Activated CD8-positive, alpha-beta T cell treated with anti-CD3 and anti-CD28 coated beads for 36 hours (primary cell): ENCODE measurements around the gene FRYL. TPM values are rescaled to one million over a fixed set of nuclear protein-coding genes. Genes with fewer than 3 reads are reported as not detected.

Source experiments
- ATAC-seq: fragments of 200-7000 bp; cut with Tn5 transposase; one replicate; pipeline ENCODE4 v1.10.0; 2021; ENCODE audit warnings: mild to moderate bottlenecking, moderate library complexity
- CTCF ChIA-PET: fragments of 350-600 bp; sonication (Branson Sonifier 250); formaldehyde crosslinking; loops from one replicate; lab custom pipeline; 2021; ENCODE audit warnings: antibody characterized with exemption; lab: Charles Lee
- POLR2A ChIA-PET: fragments of 350-600 bp; sonication (Branson Sonifier 250); formaldehyde crosslinking; loops from one replicate; lab custom pipeline; 2021; ENCODE audit warnings: antibody characterized with exemption; lab: Charles Lee
- DNase-seq: peaks from one replicate; pipeline ENCODE4 v3.0.0-alpha.2; 2020
- H3K27ac Mint-ChIP-seq: one replicate; pipeline ENCODE4 v1.8.0; 2021; ENCODE audit warnings: mild to moderate bottlenecking, mixed read lengths
- H3K27me3 Mint-ChIP-seq: one replicate; pipeline ENCODE4 v1.8.0; 2021; ENCODE audit warnings: mixed read lengths
- H3K36me3 Mint-ChIP-seq: one replicate; pipeline ENCODE4 v1.8.0; 2021; ENCODE audit warnings: low read depth, mixed read lengths
- H3K4me1 Mint-ChIP-seq: one replicate; pipeline ENCODE4 v1.8.0; 2021; ENCODE audit warnings: low read depth, mixed read lengths
- H3K4me3 Mint-ChIP-seq: one replicate; pipeline ENCODE4 v1.8.0; 2021; ENCODE audit warnings: mild to moderate bottlenecking, moderate library complexity, mixed read lengths
- H3K9me3 Mint-ChIP-seq: one replicate; pipeline ENCODE4 v1.8.0; 2021; ENCODE audit warnings: mixed read lengths
- CTCF ChIP-seq: fragments of 200-600 bp; IDR thresholded peaks from one replicate; pipeline ENCODE4 v1.8.0; 2022; ENCODE audit warnings: antibody characterized with exemption, mild to moderate bottlenecking
- intact Hi-C: fragments of 100-400 bp; cut with micrococcal nuclease; formaldehyde crosslinking; loops from one replicate; pipeline ENCODE4 v1.10.0; 2022
- total RNA-seq, 2 experiments: library from RNA; stranded (reverse); gene quantifications; one replicate each; pipeline ENCODE4 v1.2.3, GENCODE V29; 2021

FRYL gene
- total RNA-seq, 2 experiments from 2014 or later = 66.6 to 73.2 TPM

GRCh38 chr4:48692044-48692443 is 88.0 kb downstream of the FRYL start:
- no peak overlapping the region for H3K4me3 Mint-ChIP-seq
- no peak for TF ChIP-seq CTCF
- ATAC-seq = no peak
- CTCF ChIA-PET = no interaction called here
- POLR2A ChIA-PET = no interaction called here
- intact Hi-C loops = no loop called here
- H3K36me3 Mint-ChIP-seq = peaks cover 7% of the 10 kb centered on the region
- H3K27me3 Mint-ChIP-seq = no peaks in the 10 kb centered on the region
- H3K9me3 Mint-ChIP-seq = no peaks in the 10 kb centered on the region
- no peak overlapping the region for H3K27ac Mint-ChIP-seq
- peaks cover 32% of the 10 kb centered on the region for H3K4me1 Mint-ChIP-seq
- DNase-seq = no peak

- TF ChIP-seq CTCF = no peak
- Mint-ChIP-seq H3K9me3 (no peaks in the 10 kb centered on the region), H3K27ac (no peak overlapping the region), H3K4me1 (peaks cover 29% of the 10 kb centered on the region), H3K36me3 (peaks cover under 1% of the 10 kb centered on the region), H3K27me3 (no peaks in the 10 kb centered on the region), H3K4me3 (no peak overlapping the region)
- CTCF ChIA-PET = no interaction called here
- intact Hi-C loops = no loop called here
- no peak for ATAC-seq
- POLR2A ChIA-PET = interaction anchor here (0.7 kb wide), 1 partner anchor 38 kb away, joined by 4 read pairs; no protein-coding TSS in a partner anchor
- DNase-seq = no peak
Measured at GRCh38 chr4:48688953-48689352, 91.1 kb downstream of the FRYL start.

GRCh38 chr4:48687313-48688051 is 92.6 kb downstream of the FRYL start:
- TF ChIP-seq CTCF = no peak
- peaks cover 1% of the 10 kb centered on the region for H3K9me3 Mint-ChIP-seq
- intact Hi-C loops = no loop called here
- H3K4me3 Mint-ChIP-seq = no peak overlapping the region
- H3K27me3 Mint-ChIP-seq = no peaks in the 10 kb centered on the region
- DNase-seq = no peak
- ChIA-PET CTCF (interaction anchor here (1.0 to 1.1 kb wide), 2 partner anchors 10 to 40 kb away, joined by 3 read pairs; no protein-coding TSS in a partner anchor), POLR2A (no interaction called here)
- no peak overlapping the region for H3K27ac Mint-ChIP-seq
- H3K36me3 Mint-ChIP-seq = peaks cover 10% of the 10 kb centered on the region
- ATAC-seq = no peak
- H3K4me1 Mint-ChIP-seq = peaks cover 35% of the 10 kb centered on the region

- intact Hi-C loops = no loop called here
- H3K27ac Mint-ChIP-seq = no peak overlapping the region
- ChIA-PET POLR2A (interaction anchor here (0.6 kb wide), 1 partner anchor 76 kb away, joined by 4 read pairs; no protein-coding TSS in a partner anchor), CTCF (interaction anchor here (0.6 kb wide), 1 partner anchor 124 kb away, joined by 3 read pairs; no protein-coding TSS in a partner anchor)
- peaks cover 1% of the 10 kb centered on the region for H3K9me3 Mint-ChIP-seq
- peaks cover 44% of the 10 kb centered on the region for H3K4me1 Mint-ChIP-seq
- no peaks in the 10 kb centered on the region for H3K27me3 Mint-ChIP-seq
- DNase-seq (no peak), ATAC-seq (no peak)
- no peak for TF ChIP-seq CTCF
- H3K36me3 Mint-ChIP-seq = peaks cover 13% of the 10 kb centered on the region
- no peak overlapping the region for H3K4me3 Mint-ChIP-seq
Measured at GRCh38 chr4:48686369-48686768, 93.7 kb downstream of the FRYL start.
